ENCODE data around the gene GPC6. TPM values are rescaled to one million over a fixed set of nuclear protein-coding genes. Genes with fewer than 3 reads are reported as not detected.

GPC6 gene
- polyA plus RNA-seq, 1 donor from 2014 or later: 9.0 TPM

DNA sequence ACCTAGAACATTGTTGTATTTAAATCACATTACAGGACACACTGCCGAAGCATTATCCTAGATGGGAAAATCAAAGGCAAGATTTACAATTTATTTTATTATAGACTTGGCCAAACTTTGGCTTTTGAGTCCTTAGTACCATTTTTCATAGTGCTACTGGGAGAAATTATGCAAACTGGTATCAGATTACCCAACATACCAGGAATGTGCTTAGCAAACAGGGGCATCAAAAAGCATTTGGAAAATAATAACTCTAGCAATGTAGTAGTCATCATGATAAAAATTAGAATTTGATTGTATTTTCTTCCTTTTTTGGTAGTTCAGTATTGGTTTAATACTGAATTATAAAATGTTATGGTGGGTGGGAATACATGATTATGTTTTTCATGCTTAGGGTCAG is 34.0 kb downstream of the GPC6 start:
- TF ChIP-seq, protein P1, sequence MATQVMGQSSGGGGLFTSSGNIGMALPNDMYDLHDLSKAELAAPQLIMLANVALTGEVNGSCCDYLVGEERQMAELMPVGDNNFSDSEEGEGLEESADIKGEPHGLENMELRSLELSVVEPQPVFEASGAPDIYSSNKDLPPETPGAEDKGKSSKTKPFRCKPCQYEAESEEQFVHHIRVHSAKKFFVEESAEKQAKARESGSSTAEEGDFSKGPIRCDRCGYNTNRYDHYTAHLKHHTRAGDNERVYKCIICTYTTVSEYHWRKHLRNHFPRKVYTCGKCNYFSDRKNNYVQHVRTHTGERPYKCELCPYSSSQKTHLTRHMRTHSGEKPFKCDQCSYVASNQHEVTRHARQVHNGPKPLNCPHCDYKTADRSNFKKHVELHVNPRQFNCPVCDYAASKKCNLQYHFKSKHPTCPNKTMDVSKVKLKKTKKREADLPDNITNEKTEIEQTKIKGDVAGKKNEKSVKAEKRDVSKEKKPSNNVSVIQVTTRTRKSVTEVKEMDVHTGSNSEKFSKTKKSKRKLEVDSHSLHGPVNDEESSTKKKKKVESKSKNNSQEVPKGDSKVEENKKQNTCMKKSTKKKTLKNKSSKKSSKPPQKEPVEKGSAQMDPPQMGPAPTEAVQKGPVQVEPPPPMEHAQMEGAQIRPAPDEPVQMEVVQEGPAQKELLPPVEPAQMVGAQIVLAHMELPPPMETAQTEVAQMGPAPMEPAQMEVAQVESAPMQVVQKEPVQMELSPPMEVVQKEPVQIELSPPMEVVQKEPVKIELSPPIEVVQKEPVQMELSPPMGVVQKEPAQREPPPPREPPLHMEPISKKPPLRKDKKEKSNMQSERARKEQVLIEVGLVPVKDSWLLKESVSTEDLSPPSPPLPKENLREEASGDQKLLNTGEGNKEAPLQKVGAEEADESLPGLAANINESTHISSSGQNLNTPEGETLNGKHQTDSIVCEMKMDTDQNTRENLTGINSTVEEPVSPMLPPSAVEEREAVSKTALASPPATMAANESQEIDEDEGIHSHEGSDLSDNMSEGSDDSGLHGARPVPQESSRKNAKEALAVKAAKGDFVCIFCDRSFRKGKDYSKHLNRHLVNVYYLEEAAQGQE (IDR thresholded peaks at IDR 0.05; ENCODE audit: borderline replicate concordance): no peak
- TF ChIP-seq, protein P2, sequence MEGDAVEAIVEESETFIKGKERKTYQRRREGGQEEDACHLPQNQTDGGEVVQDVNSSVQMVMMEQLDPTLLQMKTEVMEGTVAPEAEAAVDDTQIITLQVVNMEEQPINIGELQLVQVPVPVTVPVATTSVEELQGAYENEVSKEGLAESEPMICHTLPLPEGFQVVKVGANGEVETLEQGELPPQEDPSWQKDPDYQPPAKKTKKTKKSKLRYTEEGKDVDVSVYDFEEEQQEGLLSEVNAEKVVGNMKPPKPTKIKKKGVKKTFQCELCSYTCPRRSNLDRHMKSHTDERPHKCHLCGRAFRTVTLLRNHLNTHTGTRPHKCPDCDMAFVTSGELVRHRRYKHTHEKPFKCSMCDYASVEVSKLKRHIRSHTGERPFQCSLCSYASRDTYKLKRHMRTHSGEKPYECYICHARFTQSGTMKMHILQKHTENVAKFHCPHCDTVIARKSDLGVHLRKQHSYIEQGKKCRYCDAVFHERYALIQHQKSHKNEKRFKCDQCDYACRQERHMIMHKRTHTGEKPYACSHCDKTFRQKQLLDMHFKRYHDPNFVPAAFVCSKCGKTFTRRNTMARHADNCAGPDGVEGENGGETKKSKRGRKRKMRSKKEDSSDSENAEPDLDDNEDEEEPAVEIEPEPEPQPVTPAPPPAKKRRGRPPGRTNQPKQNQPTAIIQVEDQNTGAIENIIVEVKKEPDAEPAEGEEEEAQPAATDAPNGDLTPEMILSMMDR (IDR thresholded peaks at IDR 0.05; ENCODE audit: poor library complexity, severe bottlenecking): no peak
- TF ChIP-seq EZH2 (IDR thresholded peaks at IDR 0.05; ENCODE audit: borderline replicate concordance, insufficient read depth, low read length, poor library complexity, severe bottlenecking): no peak
- TF ChIP-seq EP300 (conservative IDR thresholded peaks at IDR 0.05; ENCODE audit: poor library complexity, severe bottlenecking): no peak
- no peak for TF ChIP-seq TAF1 (IDR thresholded peaks at IDR 0.05; ENCODE audit: low read depth)
- no peak for TF ChIP-seq RAD21 (conservative IDR thresholded peaks at IDR 0.05)
- TF ChIP-seq SMC3 (conservative IDR thresholded peaks at IDR 0.05; ENCODE audit: poor library complexity): no peak
- TF ChIP-seq POLR2AphosphoS5 (IDR thresholded peaks at IDR 0.05): no peak
- Histone ChIP-seq H3K27me3 (ENCODE audit: insufficient read depth, low read depth, low read length) (no peaks in the 10 kb centered on the region), H3K27ac (ENCODE audit: low read length) (no peak overlapping the region), H3F3A (ENCODE audit: insufficient read depth, low read length, poor library complexity, severe bottlenecking) (no peaks in the 10 kb centered on the region), H3K79me2 (replicated peaks; ENCODE audit: insufficient read depth, low read length) (peaks cover 14% of the 10 kb centered on the region), H3K36me3 (ENCODE audit: insufficient read depth, low read length) (no peaks in the 10 kb centered on the region), H3K4me3 (ENCODE audit: low read length) (no peak overlapping the region), H3K9me2 (ENCODE audit: insufficient read depth, low read length) (no peaks in the 10 kb centered on the region), H4K20me1 (ENCODE audit: insufficient read depth) (no peaks in the 10 kb centered on the region), H3K9ac (ENCODE audit: low read length) (no peak overlapping the region), H3K4me2 (ENCODE audit: low read length) (no peak overlapping the region), H3K9me3 (ENCODE audit: low read length) (no peaks in the 10 kb centered on the region), H2AFZ (ENCODE audit: low read depth, low read length) (no peak overlapping the region)

DNA sequence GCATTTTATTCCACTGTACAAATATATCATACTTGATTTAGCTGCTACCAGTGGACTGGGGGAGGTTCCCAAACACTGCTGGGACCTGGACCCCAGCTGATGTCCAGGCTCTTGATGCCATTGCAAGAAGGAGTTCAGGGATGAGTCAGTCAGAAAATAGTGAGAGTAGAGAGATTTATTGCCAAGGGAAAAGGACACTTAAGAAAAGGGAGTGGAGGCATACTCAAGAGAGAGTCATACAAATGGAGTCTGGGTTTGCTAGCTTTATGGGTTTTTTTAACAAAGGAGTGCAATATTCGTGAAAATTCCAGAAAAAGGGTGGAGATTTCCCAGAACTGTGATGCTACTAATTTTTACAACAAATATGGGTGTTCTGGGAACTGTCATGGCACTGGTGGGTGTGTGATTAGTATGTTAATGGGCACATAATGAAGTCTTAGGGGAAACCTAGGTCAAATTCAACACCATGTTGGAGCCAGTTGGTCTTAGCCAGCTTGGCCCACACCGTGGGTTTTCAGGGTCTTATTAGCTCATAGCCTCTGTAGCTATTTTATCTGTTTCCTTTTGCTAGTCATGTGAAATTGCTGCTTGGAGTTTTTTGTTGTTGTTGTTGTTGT is 36.2 kb downstream of the GPC6 start:
- no peaks in the 10 kb centered on the region for H3K36me3 ChIP-seq (ENCODE audit: insufficient read depth, low read length)
- H3F3A ChIP-seq (ENCODE audit: insufficient read depth, low read length, poor library complexity, severe bottlenecking): no peaks in the 10 kb centered on the region
- H4K20me1 ChIP-seq (ENCODE audit: insufficient read depth): no peaks in the 10 kb centered on the region
- no peaks in the 10 kb centered on the region for H3K9me3 ChIP-seq (ENCODE audit: low read length)
- H3K4me3 ChIP-seq (ENCODE audit: low read length): no peak overlapping the region
- peaks cover 4% of the 10 kb centered on the region for H3K79me2 ChIP-seq (replicated peaks; ENCODE audit: insufficient read depth, low read length)
- H3K27ac ChIP-seq (ENCODE audit: low read length): no peak overlapping the region
- H3K27me3 ChIP-seq (ENCODE audit: insufficient read depth, low read depth, low read length): no peaks in the 10 kb centered on the region
- no peak for TF ChIP-seq TAF1 (IDR thresholded peaks at IDR 0.05; ENCODE audit: low read depth)
- no peak for TF ChIP-seq MXI1 (conservative IDR thresholded peaks at IDR 0.05; ENCODE audit: poor library complexity, severe bottlenecking)
- no peak for TF ChIP-seq EP300 (conservative IDR thresholded peaks at IDR 0.05; ENCODE audit: poor library complexity, severe bottlenecking)
- TF ChIP-seq EZH2 (IDR thresholded peaks at IDR 0.05; ENCODE audit: borderline replicate concordance, insufficient read depth, low read length, poor library complexity, severe bottlenecking): no peak
- no peak for TF ChIP-seq SMC3 (conservative IDR thresholded peaks at IDR 0.05; ENCODE audit: poor library complexity)
- TF ChIP-seq RAD21 (conservative IDR thresholded peaks at IDR 0.05): no peak
- TF ChIP-seq, protein P1 (IDR thresholded peaks at IDR 0.05; ENCODE audit: borderline replicate concordance): no peak
- TF ChIP-seq, protein P2 (IDR thresholded peaks at IDR 0.05; ENCODE audit: poor library complexity, severe bottlenecking): no peak
- no peak for TF ChIP-seq POLR2AphosphoS5 (IDR thresholded peaks at IDR 0.05)
- no peak overlapping the region for H3K9ac ChIP-seq (ENCODE audit: low read length)
- H3K4me2 ChIP-seq (ENCODE audit: low read length): no peak overlapping the region
- no peaks in the 10 kb centered on the region for H3K9me2 ChIP-seq (ENCODE audit: insufficient read depth, low read length)
- no peak overlapping the region for H2AFZ ChIP-seq (ENCODE audit: low read depth, low read length)

Measured in neural cell (in vitro differentiated cells).